ENCODE results near the gene S100A7. TPM values are rescaled to one million over a fixed set of nuclear protein-coding genes. Genes with fewer than 3 reads are reported as not detected.

The S100A7 gene
- total RNA-seq, 4 donors from 2014 or later, result 22.9 TPM; not detected in 3

DNA sequence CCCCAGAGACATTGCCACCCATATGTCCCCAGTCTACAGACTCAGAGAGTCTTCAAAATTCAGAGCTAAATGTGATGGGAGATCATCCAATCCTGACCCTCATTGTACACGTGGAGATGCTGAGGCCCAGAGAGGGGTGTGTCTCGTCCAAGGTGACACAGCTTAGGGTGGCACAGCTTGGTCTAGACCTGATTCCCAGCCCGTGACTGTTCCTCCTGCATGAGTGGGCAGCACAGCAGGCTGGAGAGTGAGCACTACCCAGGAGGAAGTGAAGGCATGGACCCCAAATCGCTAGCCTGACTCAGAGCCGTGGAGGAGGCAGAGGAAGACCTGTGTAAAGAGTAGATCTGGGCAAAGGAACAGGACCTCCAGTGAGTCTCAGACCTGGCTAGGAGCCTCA, 16.4 kb downstream of the S100A7 start:
- H3K4me3 ChIP-seq, result no peak overlapping the region
- H3K9me3 ChIP-seq, result peaks cover 0 to 9% (median 0%) of the 10 kb centered on the region in 4 donors
- no peaks in the 10 kb centered on the region for H3K4me1 ChIP-seq
- no peak overlapping the region for H3K27ac ChIP-seq
- no peaks in the 10 kb centered on the region for H3K36me3 ChIP-seq
- no peaks in the 10 kb centered on the region for H3K27me3 ChIP-seq
- TF ChIP-seq EP300 (IDR thresholded peaks at IDR 0.05) (no peak), POLR2A (IDR thresholded peaks at IDR 0.05) (no peak)
- TF ChIP-seq, protein P1, sequence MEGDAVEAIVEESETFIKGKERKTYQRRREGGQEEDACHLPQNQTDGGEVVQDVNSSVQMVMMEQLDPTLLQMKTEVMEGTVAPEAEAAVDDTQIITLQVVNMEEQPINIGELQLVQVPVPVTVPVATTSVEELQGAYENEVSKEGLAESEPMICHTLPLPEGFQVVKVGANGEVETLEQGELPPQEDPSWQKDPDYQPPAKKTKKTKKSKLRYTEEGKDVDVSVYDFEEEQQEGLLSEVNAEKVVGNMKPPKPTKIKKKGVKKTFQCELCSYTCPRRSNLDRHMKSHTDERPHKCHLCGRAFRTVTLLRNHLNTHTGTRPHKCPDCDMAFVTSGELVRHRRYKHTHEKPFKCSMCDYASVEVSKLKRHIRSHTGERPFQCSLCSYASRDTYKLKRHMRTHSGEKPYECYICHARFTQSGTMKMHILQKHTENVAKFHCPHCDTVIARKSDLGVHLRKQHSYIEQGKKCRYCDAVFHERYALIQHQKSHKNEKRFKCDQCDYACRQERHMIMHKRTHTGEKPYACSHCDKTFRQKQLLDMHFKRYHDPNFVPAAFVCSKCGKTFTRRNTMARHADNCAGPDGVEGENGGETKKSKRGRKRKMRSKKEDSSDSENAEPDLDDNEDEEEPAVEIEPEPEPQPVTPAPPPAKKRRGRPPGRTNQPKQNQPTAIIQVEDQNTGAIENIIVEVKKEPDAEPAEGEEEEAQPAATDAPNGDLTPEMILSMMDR (IDR thresholded peaks at IDR 0.05), result no peak
- 62 to 100% methylated on average over 1 to 5 of the region's 5 CpGs for WGBS, 2 donors
- DNase-seq (ENCODE audit: low spot score in 2 of 2), result no peak

DNA sequence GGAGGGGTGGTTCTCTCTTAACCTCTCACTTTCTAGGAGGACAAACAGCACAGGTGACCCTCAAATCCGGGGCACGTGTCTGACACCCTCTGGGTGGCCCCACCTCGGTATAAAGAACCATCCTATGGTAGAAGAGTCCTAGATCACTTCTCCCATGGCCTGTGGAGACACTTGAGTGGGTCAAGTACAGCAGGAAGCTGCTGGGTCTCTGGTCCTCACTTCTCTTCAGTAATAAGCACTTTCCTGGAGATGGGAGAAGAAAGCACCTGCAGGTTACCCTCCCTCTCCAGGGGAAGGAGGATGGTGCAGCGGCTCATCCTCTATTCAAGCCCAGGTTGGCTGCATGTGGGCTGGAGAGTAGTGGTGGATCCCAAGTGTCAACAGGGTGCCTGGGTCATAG, 17.0 kb downstream of the S100A7 start:
- H3K4me1 ChIP-seq, result no peaks in the 10 kb centered on the region
- TF ChIP-seq POLR2A (IDR thresholded peaks at IDR 0.05), result no peak
- TF ChIP-seq, protein P1 (IDR thresholded peaks at IDR 0.05), result no peak
- TF ChIP-seq EP300 (IDR thresholded peaks at IDR 0.05), result no peak
- no peak for DNase-seq (ENCODE audit: low spot score in 2 of 2)
- H3K36me3 ChIP-seq, result no peaks in the 10 kb centered on the region
- 50 to 80% methylated on average over 4 of the region's 4 CpGs for WGBS, 2 donors
- no peak overlapping the region for H3K4me3 ChIP-seq
- peaks cover 0 to 9% (median 0%) of the 10 kb centered on the region in 4 donors for H3K9me3 ChIP-seq
- H3K27ac ChIP-seq, result no peak overlapping the region
- no peaks in the 10 kb centered on the region for H3K27me3 ChIP-seq

DNA sequence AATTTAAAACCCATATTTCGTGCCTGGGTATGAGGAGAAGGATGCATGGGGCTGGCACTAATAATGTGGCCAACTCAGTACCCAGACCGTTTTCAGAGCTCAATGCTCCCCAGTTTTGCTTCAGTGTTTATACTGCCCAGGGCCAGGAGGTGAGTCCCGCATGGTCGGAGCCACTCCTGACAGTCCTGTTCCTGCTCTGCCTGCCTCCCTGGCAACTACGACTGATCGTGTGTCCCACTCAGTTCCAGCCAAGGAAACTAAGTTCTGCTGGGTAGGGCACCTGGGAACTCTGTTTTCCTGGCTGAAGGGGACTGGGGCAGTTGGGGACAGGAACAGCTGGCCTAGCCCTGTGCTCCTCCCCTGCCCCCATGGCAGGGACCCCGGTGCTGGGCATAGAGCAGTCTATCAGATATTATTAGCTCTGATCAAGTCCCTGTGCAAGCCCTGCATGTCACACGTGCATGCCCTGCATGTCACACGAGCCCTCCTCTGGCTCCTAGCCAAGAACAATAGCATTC, 19.2 kb downstream of the S100A7 start:
- no peaks in the 10 kb centered on the region for H3K27me3 ChIP-seq
- WGBS, 2 donors, result 66 to 68% methylated on average over 9 of the region's 9 CpGs
- no peak overlapping the region for H3K4me3 ChIP-seq
- no peaks in the 10 kb centered on the region for H3K4me1 ChIP-seq
- TF ChIP-seq EP300 (IDR thresholded peaks at IDR 0.05) (no peak), POLR2A (IDR thresholded peaks at IDR 0.05) (no peak)
- TF ChIP-seq, protein P1 (IDR thresholded peaks at IDR 0.05), result no peak
- peaks cover 0 to 9% (median 0%) of the 10 kb centered on the region in 4 donors for H3K9me3 ChIP-seq
- DNase-seq (ENCODE audit: low spot score in 2 of 2), result no peak
- H3K36me3 ChIP-seq, result no peaks in the 10 kb centered on the region
- H3K27ac ChIP-seq, result no peak overlapping the region

DNA sequence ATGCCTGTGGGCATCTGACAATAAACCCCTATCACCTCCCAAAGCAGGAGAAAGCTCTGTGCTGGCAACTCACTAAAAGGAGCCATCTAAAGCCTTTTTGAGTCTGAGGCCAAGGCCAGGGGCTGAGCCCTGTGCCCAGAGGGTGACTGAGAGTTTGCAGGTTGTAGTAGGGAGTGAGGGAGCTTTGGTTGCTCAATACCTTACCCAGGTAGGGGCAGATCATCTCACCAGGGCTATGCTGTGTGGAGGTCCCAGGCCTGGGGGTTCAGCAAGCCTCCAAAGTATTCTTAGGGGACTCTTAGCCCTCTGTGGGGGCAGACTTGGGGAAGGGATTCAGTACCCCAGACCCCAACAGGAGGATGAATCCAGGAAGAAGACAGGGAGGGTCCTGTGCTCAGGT, 21.2 kb downstream of the S100A7 start:
- TF ChIP-seq POLR2A (IDR thresholded peaks at IDR 0.05), result no peak
- H3K27ac ChIP-seq, result no peak overlapping the region
- H3K27me3 ChIP-seq, result no peaks in the 10 kb centered on the region
- H3K36me3 ChIP-seq, result no peaks in the 10 kb centered on the region
- no peak for DNase-seq (ENCODE audit: low spot score in 2 of 2)
- H3K4me3 ChIP-seq, result no peak overlapping the region
- no peaks in the 10 kb centered on the region for H3K4me1 ChIP-seq
- H3K9me3 ChIP-seq, result peaks cover 0 to 9% (median 0%) of the 10 kb centered on the region in 4 donors

DNA sequence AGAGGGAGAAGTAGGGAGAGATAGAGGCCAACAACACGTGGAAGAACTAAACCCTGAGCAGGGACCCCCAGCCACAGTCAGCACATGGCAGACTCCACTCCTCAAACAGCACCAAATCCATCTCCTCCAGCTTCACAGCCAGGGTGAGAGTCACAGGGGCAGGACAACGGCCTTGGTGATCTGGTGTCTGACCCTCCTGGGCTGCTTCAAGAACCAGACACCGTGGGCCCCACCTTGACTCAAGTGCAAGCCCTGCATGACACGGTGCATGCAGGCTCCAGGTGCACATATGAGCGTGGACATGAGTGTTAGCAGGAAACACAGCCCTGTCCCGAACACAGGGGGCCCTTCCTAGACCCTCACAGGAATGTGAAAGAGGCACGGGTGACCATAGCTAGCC, 21.9 kb downstream of the S100A7 start:
- no peak overlapping the region for H3K4me3 ChIP-seq
- 67 to 79% methylated on average over 5 to 7 of the region's 7 CpGs for WGBS, 2 donors
- no peak overlapping the region for H3K27ac ChIP-seq
- H3K36me3 ChIP-seq, result no peaks in the 10 kb centered on the region
- DNase-seq (ENCODE audit: low spot score in 2 of 2), result no peak
- H3K9me3 ChIP-seq, result peaks cover 0 to 4% (median 0%) of the 10 kb centered on the region in 4 donors
- H3K27me3 ChIP-seq, result no peaks in the 10 kb centered on the region
- H3K4me1 ChIP-seq, result no peaks in the 10 kb centered on the region
- TF ChIP-seq POLR2A (IDR thresholded peaks at IDR 0.05) (no peak), EP300 (IDR thresholded peaks at IDR 0.05) (no peak)
- TF ChIP-seq, protein P1 (IDR thresholded peaks at IDR 0.05), result no peak

DNA sequence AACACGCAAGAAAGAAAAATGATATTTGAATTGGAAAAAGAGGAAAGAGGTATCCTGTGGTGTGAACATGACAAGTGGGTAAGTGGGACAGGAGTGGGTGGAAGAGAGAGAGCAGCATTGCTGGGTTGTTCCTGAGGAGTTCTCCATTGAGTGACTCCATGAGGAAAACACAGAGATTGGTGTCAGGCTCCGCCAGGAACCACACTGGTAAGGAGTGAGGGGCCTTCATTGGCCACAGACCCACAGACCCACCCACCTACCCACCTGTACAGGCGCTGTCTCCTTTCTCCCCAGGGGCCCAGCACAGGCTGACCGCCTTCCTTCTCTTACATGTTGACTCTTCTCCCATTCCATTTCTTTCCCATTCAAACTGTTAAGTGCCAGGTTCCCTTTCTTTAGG, 23.2 kb downstream of the S100A7 start:
- Histone ChIP-seq H3K27me3 (no peaks in the 10 kb centered on the region), H3K36me3 (no peaks in the 10 kb centered on the region), H3K4me1 (no peaks in the 10 kb centered on the region), H3K9me3 (no peaks in the 10 kb centered on the region), H3K4me3 (no peak overlapping the region), H3K27ac (no peak overlapping the region)
- DNase-seq (ENCODE audit: low spot score in 2 of 2), result no peak
- 86 to 90% methylated on average over 4 of the region's 4 CpGs for WGBS, 2 donors
- TF ChIP-seq EP300 (IDR thresholded peaks at IDR 0.05) (no peak), POLR2A (IDR thresholded peaks at IDR 0.05) (no peak)
- TF ChIP-seq, protein P1 (IDR thresholded peaks at IDR 0.05), result no peak
